Inferior parietal cortex (tissue), 1 donor: Measurements from ENCODE around the gene BCAS3.
"Not testable (repeated sequence)": the region's sequence is repeated elsewhere in the genome, so short reads cannot be mapped to it uniquely, and the experiment has no call there.

Experiments used
- DNase-seq: peaks from one replicate; pipeline ENCODE4 v3.0.0-alpha.2; 2016; ENCODE audit errors: extremely low spot score

Gene BCAS3

GRCh38 chr17:60874772-60875171 lies 197.1 kb downstream of the BCAS3 start:
- DNase-seq: no peak

GRCh38 chr17:60886731-60887613 lies 209.3 kb downstream of the BCAS3 start:
- not testable (repeated sequence) for DNase-seq

- DNase-seq: no peak
Measured at GRCh38 chr17:60887614-60888028, 210.0 kb downstream of the BCAS3 start.

- DNase-seq: no peak
Measured at GRCh38 chr17:60888812-60889709, 211.4 kb downstream of the BCAS3 start.

GRCh38 chr17:60891149-60891548 lies 213.5 kb downstream of the BCAS3 start:
- DNase-seq: no peak

- DNase-seq: no peak
Measured at GRCh38 chr17:60893475-60893874, 215.8 kb downstream of the BCAS3 start.

- no peak for DNase-seq
Measured at GRCh38 chr17:60896996-60897395, 219.3 kb downstream of the BCAS3 start.

- no peak for DNase-seq
Measured at GRCh38 chr17:60899115-60899514, 221.5 kb downstream of the BCAS3 start.

- no peak for DNase-seq
Measured at GRCh38 chr17:60900688-60901087, 223.0 kb downstream of the BCAS3 start.

GRCh38 chr17:60901242-60901641 lies 223.6 kb downstream of the BCAS3 start:
- DNase-seq: no peak

GRCh38 chr17:60901806-60902205 lies 224.2 kb downstream of the BCAS3 start:
- no peak for DNase-seq

GRCh38 chr17:60902399-60902798 lies 224.7 kb downstream of the BCAS3 start:
- DNase-seq: no peak

GRCh38 chr17:60904582-60904981 lies 226.9 kb downstream of the BCAS3 start:
- DNase-seq: no peak

- no peak for DNase-seq
Measured at GRCh38 chr17:60905709-60906108, 228.1 kb downstream of the BCAS3 start.

GRCh38 chr17:60908324-60908723 lies 230.7 kb downstream of the BCAS3 start:
- no peak for DNase-seq

- DNase-seq: no peak
Measured at GRCh38 chr17:60909405-60909804, 231.8 kb downstream of the BCAS3 start.

GRCh38 chr17:60910415-60910814 lies 232.8 kb downstream of the BCAS3 start:
- no peak for DNase-seq

- DNase-seq: no peak
Measured at GRCh38 chr17:60914078-60914477, 236.4 kb downstream of the BCAS3 start.

- DNase-seq: no peak
Measured at GRCh38 chr17:60916043-60916442, 238.4 kb downstream of the BCAS3 start.

GRCh38 chr17:60920107-60920506 lies 242.5 kb downstream of the BCAS3 start:
- no peak for DNase-seq

GRCh38 chr17:60923000-60923399 lies 245.3 kb downstream of the BCAS3 start:
- DNase-seq: no peak

GRCh38 chr17:60926466-60927183 lies 249.0 kb downstream of the BCAS3 start:
- no peak for DNase-seq
